Spleen (tissue), 11 donors: Measurements from ENCODE around the gene AP1B1. TPM values are rescaled to one million over a fixed set of nuclear protein-coding genes. Genes with fewer than 3 reads are reported as not detected.

ENCODE experiments used
- DNase-seq: peaks from one replicate; pipeline ENCODE4 v3.0.0-alpha.2; 2020
- H3K27ac ChIP-seq, 8 donors: fragments of 200-600 bp; sonication (generic) in 7 of 8; 1 replicate in 4 of 8; 2 replicates in 4 of 8; pipeline versions ENCODE4 v1.5.0 to v1.8.0; 2016 to 2021; ENCODE audit warnings: inconsistent platforms in 4 of 8, mild to moderate bottlenecking in 4 of 8, moderate library complexity in 1 of 8
- H3K27me3 ChIP-seq, 7 donors: fragments of 200-600 bp; sonication (generic) in 6 of 7; replicated peaks in 1 of 7; 1 replicate in 4 of 7; 2 replicates in 3 of 7; pipeline versions ENCODE4 v1.5.0 to v1.8.0; 2016 to 2021; ENCODE audit warnings: inconsistent platforms in 3 of 7, mild to moderate bottlenecking in 1 of 7
- H3K36me3 ChIP-seq, 6 donors: fragments of 200-600 bp; sonication (generic) in 5 of 6; 1 replicate in 4 of 6; 2 replicates in 2 of 6; pipeline versions ENCODE4 v1.5.0 to v1.8.0; 2016 to 2021; ENCODE audit warnings: inconsistent platforms in 2 of 6
- H3K4me1 ChIP-seq, 6 donors: fragments of 200-600 bp; sonication (generic) in 5 of 6; 1 replicate in 3 of 6; 2 replicates in 3 of 6; pipeline versions ENCODE4 v1.5.0 to v1.8.0; 2016 to 2021; ENCODE audit warnings: inconsistent platforms in 3 of 6
- H3K4me3 ChIP-seq, 8 donors: fragments of 200-600 bp; sonication (generic) in 7 of 8; 1 replicate in 4 of 8; 2 replicates in 4 of 8; pipeline versions ENCODE4 v1.5.0 to v1.8.0; 2016 to 2021; ENCODE audit warnings: inconsistent platforms in 4 of 8, mild to moderate bottlenecking in 4 of 8, moderate library complexity in 2 of 8
- H3K9me3 ChIP-seq, 8 donors: fragments of 200-600 bp; sonication (generic) in 7 of 8; 1 replicate in 4 of 8; 2 replicates in 4 of 8; pipeline versions ENCODE4 v1.5.0 to v1.8.0; 2016 to 2021; ENCODE audit warnings: inconsistent platforms in 4 of 8
- POLR2A ChIP-seq, 3 donors: fragments of 450-650 bp; IDR thresholded peaks; one replicate each; pipeline ENCODE4 v1.5.1; 2017; ENCODE audit warnings: antibody characterized with exemption in 3 of 3, mild to moderate bottlenecking in 1 of 3
- POLR2AphosphoS5 ChIP-seq, 3 donors: sonication (generic); formaldehyde crosslinking; IDR thresholded peaks; one replicate each; pipeline ENCODE4 v1.5.1; 2017; ENCODE audit warnings: antibody characterized with exemption in 3 of 3
- WGBS, 5 donors: extraction: QIAGEN DNeasy Blood & Tissue Kit in 3 of 5; methylation state at CpG; one replicate each; pipeline versions ENCODE4 v1.1.5 to v1.1.7; 2013 to 2018; 5-methylcytosine and 5-hydroxymethylcytosine counted together
- intact Hi-C: fragments of 100-400 bp; cut with DNase I; formaldehyde crosslinking; loops from one replicate; pipeline ENCODE4 v1.15.0; 2023; ENCODE audit warnings: low total_unique reads
- polyA plus RNA-seq, 3 donors: library from polyadenylated mRNA; stranded (reverse); fragments of 200-250 nt; gene quantifications; one replicate each; pipeline ENCODE4 v1.2.1, GENCODE V29; 2013
- total RNA-seq, 7 donors: library from RNA; depleted of rRNA in 3 of 7; stranded (reverse); fragments of >200 nt in 3 of 7; fragmentation: NEBNext Ultra II Directional in 4 of 7; extraction: Animal tissue kit (Norgen Biotek cat#: 25700) in 4 of 7; gene quantifications; one replicate each; pipeline versions ENCODE4 v1.1.0 to v1.2.1, GENCODE V29; 2016 to 2021
- TF ChIP-seq, protein P1 (sequence below), 11 experiments: fragments of 200-600 bp in 7 of 11; fragments of 450-650 bp in 4 of 11; sonication (generic) in 4 of 11; IDR thresholded peaks in 8 of 11; conservative IDR thresholded peaks in 3 of 11; 1 replicate in 7 of 11; 2 replicates in 4 of 11; pipeline versions ENCODE4 v1.4.0 to v1.8.0; 2016 to 2021; ENCODE audit warnings: antibody characterized with exemption in 11 of 11, inconsistent platforms in 4 of 11, mild to moderate bottlenecking in 1 of 11
- donor health status: healthy with polysubstance abuse.
- donor health status: DM: no; HTN: no; CAD: no; lungs with moderate emphysema.
- donor health status: DM: no; HTN: no; CAD: no.
- donor health status: Bipolar disorder and iron deficiency.
- donor health status: healthy.
- donor health status: DM: no; HTN: no; CAD: no.
- donor health status: DM: yes; HTN: yes; CAD: no.

Gene AP1B1
- total and polyA plus RNA-seq, 10 donors = 43.3 to 150 (median 110) TPM

- no peak overlapping the region for H3K27ac ChIP-seq
- H3K4me1 ChIP-seq = peaks cover under 1 to 27% (median 14%) of the 10 kb centered on the region in 6 donors
- intact Hi-C loops = no loop called here
- no peaks in the 10 kb centered on the region for H3K9me3 ChIP-seq
- H3K27me3 ChIP-seq = no peaks in the 10 kb centered on the region
- 76 to 79% (median 78%) methylated on average over 9 of the region's 9 CpGs for WGBS, 5 donors
- no peak overlapping the region for H3K4me3 ChIP-seq
- no peak for DNase-seq
- H3K36me3 ChIP-seq = peaks cover 0 to 51% (median 42%) of the 10 kb centered on the region in 6 donors
- TF ChIP-seq, protein P1, sequence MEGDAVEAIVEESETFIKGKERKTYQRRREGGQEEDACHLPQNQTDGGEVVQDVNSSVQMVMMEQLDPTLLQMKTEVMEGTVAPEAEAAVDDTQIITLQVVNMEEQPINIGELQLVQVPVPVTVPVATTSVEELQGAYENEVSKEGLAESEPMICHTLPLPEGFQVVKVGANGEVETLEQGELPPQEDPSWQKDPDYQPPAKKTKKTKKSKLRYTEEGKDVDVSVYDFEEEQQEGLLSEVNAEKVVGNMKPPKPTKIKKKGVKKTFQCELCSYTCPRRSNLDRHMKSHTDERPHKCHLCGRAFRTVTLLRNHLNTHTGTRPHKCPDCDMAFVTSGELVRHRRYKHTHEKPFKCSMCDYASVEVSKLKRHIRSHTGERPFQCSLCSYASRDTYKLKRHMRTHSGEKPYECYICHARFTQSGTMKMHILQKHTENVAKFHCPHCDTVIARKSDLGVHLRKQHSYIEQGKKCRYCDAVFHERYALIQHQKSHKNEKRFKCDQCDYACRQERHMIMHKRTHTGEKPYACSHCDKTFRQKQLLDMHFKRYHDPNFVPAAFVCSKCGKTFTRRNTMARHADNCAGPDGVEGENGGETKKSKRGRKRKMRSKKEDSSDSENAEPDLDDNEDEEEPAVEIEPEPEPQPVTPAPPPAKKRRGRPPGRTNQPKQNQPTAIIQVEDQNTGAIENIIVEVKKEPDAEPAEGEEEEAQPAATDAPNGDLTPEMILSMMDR (IDR thresholded peaks at IDR 0.05 in 8 of 11, conservative IDR thresholded peaks at IDR 0.05 in 3 of 11) = no peak
- TF ChIP-seq POLR2A (IDR thresholded peaks at IDR 0.05) (no peak), POLR2AphosphoS5 (IDR thresholded peaks at IDR 0.05) (peak in 1 of 3 donors; percentile 6)
These were observed 62.5 kb downstream of the AP1B1 start for GRCh38 chr22:29325785-29326315.

DNA sequence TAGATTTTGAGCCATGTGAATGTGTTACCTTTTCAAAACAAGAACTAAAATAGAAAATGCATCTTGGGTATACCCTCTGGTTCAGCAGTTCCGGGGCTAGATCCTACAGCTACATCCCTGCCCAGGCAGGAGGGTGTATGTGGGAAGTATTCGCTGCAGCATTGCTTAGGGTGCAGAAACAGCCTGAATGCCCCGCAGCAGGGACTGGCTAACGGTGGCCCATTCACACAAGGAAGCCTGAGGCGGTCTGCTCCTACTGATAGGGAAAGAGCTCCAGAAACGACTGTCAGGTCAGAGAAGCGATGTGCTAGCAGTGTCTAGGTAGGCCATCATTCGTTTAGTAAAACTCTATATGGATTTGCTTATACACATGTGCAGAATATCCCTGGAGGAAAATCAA is 63.0 kb downstream of the AP1B1 start:
- TF ChIP-seq POLR2AphosphoS5 (IDR thresholded peaks at IDR 0.05) = no peak
- no peak for TF ChIP-seq POLR2A (IDR thresholded peaks at IDR 0.05)
- TF ChIP-seq, protein P1 (IDR thresholded peaks at IDR 0.05 in 8 of 11, conservative IDR thresholded peaks at IDR 0.05 in 3 of 11) = no peak
- no peak for DNase-seq
- intact Hi-C loops = no loop called here
- H3K4me1 ChIP-seq = peaks cover 0 to 22% (median 10%) of the 10 kb centered on the region in 6 donors
- peaks cover 0 to 46% (median 37%) of the 10 kb centered on the region in 6 donors for H3K36me3 ChIP-seq
- H3K9me3 ChIP-seq = no peaks in the 10 kb centered on the region
- no peak overlapping the region for H3K4me3 ChIP-seq
- no peak overlapping the region for H3K27ac ChIP-seq
- WGBS, 5 donors = 80 to 91% (median 85%) methylated on average over 8 of the region's 8 CpGs
- H3K27me3 ChIP-seq = no peaks in the 10 kb centered on the region

- intact Hi-C loops = no loop called here
- no peak for DNase-seq
- no peak for TF ChIP-seq POLR2A (IDR thresholded peaks at IDR 0.05)
- TF ChIP-seq, protein P1 (IDR thresholded peaks at IDR 0.05 in 8 of 11, conservative IDR thresholded peaks at IDR 0.05 in 3 of 11) = no peak
- no peak for TF ChIP-seq POLR2AphosphoS5 (IDR thresholded peaks at IDR 0.05)
- Histone ChIP-seq H3K27ac (no peak overlapping the region), H3K27me3 (no peaks in the 10 kb centered on the region), H3K9me3 (no peaks in the 10 kb centered on the region), H3K36me3 (peaks cover 0 to 29% (median 20%) of the 10 kb centered on the region in 6 donors), H3K4me1 (peaks cover 0 to 16% (median 5%) of the 10 kb centered on the region in 6 donors), H3K4me3 (no peak overlapping the region)
These were observed 64.7 kb downstream of the AP1B1 start for GRCh38 chr22:29323641-29324040.

- Histone ChIP-seq H3K36me3 (no peaks in the 10 kb centered on the region), H3K4me3 (no peak overlapping the region), H3K9me3 (no peaks in the 10 kb centered on the region), H3K27me3 (peaks cover 0 to 15% (median 10%) of the 10 kb centered on the region in 7 donors), H3K4me1 (peaks cover 0 to 8% (median 6%) of the 10 kb centered on the region in 6 donors), H3K27ac (no peak overlapping the region)
- intact Hi-C loops = no loop called here
- 58 to 70% (median 65%) methylated on average over 1 of the region's 1 CpG for WGBS, 5 donors
- no peak for TF ChIP-seq POLR2A (IDR thresholded peaks at IDR 0.05)
- TF ChIP-seq, protein P1 (IDR thresholded peaks at IDR 0.05 in 8 of 11, conservative IDR thresholded peaks at IDR 0.05 in 3 of 11) = no peak
- no peak for TF ChIP-seq POLR2AphosphoS5 (IDR thresholded peaks at IDR 0.05)
- DNase-seq = no peak
These were observed 67.8 kb downstream of the AP1B1 start for GRCh38 chr22:29320546-29320945.
